Measurements from ENCODE around the gene N4BP2. TPM values are rescaled to one million over a fixed set of nuclear protein-coding genes. Genes with fewer than 3 reads are reported as not detected.

Gene N4BP2
- total RNA-seq, 4 donors from 2014 or later: 4.5 to 8.3 (median 6.4) TPM

GRCh38 chr4:40190880-40191815 lies 134.5 kb downstream of the N4BP2 start:
- Histone ChIP-seq H3K27me3 (no peaks in the 10 kb centered on the region), H3K4me1 (no peaks in the 10 kb centered on the region), H3K36me3 (no peaks in the 10 kb centered on the region), H3K27ac (peak overlapping the region in 1 of 4 donors; percentile 22), H3K4me3 (no peak overlapping the region), H3K9me3 (no peaks in the 10 kb centered on the region)
- TF ChIP-seq POLR2A (IDR thresholded peaks at IDR 0.05) (no peak), CTCF (IDR thresholded peaks at IDR 0.05) (no peak), EP300 (IDR thresholded peaks at IDR 0.05) (no peak)
- 60 to 62% methylated on average over 14 of the region's 14 CpGs for WGBS, 2 donors
- DNase-seq (ENCODE audit: low spot score in 2 of 2): no peak

- Histone ChIP-seq H3K36me3 (no peaks in the 10 kb centered on the region), H3K9me3 (no peaks in the 10 kb centered on the region), H3K4me3 (peak overlapping the region in 1 of 4 donors; percentile 14), H3K27me3 (no peaks in the 10 kb centered on the region), H3K27ac (peak overlapping the region in 1 of 4 donors; percentile 77), H3K4me1 (no peaks in the 10 kb centered on the region)
- DNase-seq (ENCODE audit: low spot score in 2 of 2): no peak
- 71 to 78% methylated on average over 8 of the region's 8 CpGs for WGBS, 2 donors
- TF ChIP-seq POLR2A (IDR thresholded peaks at IDR 0.05): no peak
- TF ChIP-seq EP300 (IDR thresholded peaks at IDR 0.05): no peak
- no peak for TF ChIP-seq CTCF (IDR thresholded peaks at IDR 0.05)
Observed at GRCh38 chr4:40192114-40193015, 135.7 kb downstream of the N4BP2 start.

- 56 to 59% methylated on average over 11 of the region's 11 CpGs for WGBS, 2 donors
- Histone ChIP-seq H3K4me3 (peak overlapping the region in 1 of 4 donors; percentile 14), H3K9me3 (no peaks in the 10 kb centered on the region), H3K4me1 (no peaks in the 10 kb centered on the region), H3K27me3 (no peaks in the 10 kb centered on the region), H3K36me3 (no peaks in the 10 kb centered on the region), H3K27ac (peak overlapping the region in 1 of 4 donors; percentile 77)
- no peak for DNase-seq (ENCODE audit: low spot score in 2 of 2)
- TF ChIP-seq POLR2A (IDR thresholded peaks at IDR 0.05) (no peak), EP300 (IDR thresholded peaks at IDR 0.05) (no peak), CTCF (IDR thresholded peaks at IDR 0.05) (no peak)
Observed at GRCh38 chr4:40193016-40193571, 136.4 kb downstream of the N4BP2 start.

GRCh38 chr4:40193578-40193977 lies 136.9 kb downstream of the N4BP2 start:
- H3K27ac ChIP-seq: peak overlapping the region in 1 of 4 donors; percentile 77
- H3K4me1 ChIP-seq: no peaks in the 10 kb centered on the region
- TF ChIP-seq POLR2A (IDR thresholded peaks at IDR 0.05): no peak
- TF ChIP-seq EP300 (IDR thresholded peaks at IDR 0.05): no peak
- TF ChIP-seq CTCF (IDR thresholded peaks at IDR 0.05): no peak
- H3K36me3 ChIP-seq: no peaks in the 10 kb centered on the region
- no peak for DNase-seq (ENCODE audit: low spot score in 2 of 2)
- no peaks in the 10 kb centered on the region for H3K27me3 ChIP-seq
- 86 to 88% methylated on average over 7 of the region's 7 CpGs for WGBS, 2 donors
- H3K9me3 ChIP-seq: no peaks in the 10 kb centered on the region
- H3K4me3 ChIP-seq: peak overlapping the region in 1 of 4 donors; percentile 12

Measured in tibial nerve (tissue), 4 donors.